NCI-H146 treated with DMSO at 0.1 percent for 48 hours (cell line): Measurements from ENCODE around the gene ENO4.

ENCODE experiments used
- DNase-seq: peaks from one replicate; lab custom pipeline; 2025; ENCODE audit not compliant: unreplicated experiment; lab: John Stamatoyannopoulos, UW

Gene ENO4, protein sequence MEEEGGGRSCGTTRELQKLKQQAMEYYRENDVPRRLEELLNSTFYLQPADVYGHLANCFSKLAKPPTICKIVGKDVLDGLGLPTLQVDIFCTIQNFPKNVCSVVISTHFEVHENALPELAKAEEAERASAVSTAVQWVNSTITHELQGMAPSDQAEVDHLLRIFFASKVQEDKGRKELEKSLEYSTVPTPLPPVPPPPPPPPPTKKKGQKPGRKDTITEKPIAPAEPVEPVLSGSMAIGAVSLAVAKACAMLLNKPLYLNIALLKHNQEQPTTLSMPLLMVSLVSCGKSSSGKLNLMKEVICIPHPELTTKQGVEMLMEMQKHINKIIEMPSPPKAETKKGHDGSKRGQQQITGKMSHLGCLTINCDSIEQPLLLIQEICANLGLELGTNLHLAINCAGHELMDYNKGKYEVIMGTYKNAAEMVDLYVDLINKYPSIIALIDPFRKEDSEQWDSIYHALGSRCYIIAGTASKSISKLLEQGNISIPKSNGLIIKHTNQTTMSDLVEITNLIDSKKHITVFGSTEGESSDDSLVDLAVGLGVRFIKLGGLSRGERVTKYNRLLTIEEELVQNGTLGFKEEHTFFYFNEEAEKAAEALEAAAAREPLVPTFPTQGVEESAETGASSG

GRCh38 chr10:116849248-116850057 lies at the start of gene ENO4:
Gene ENO4, plus strand, starts transcription at chr10:116849499. Its CDS starts 68 bp downstream, at chr10:116849567.
- DNase-seq, result peak; percentile 86

- no peak for DNase-seq
These were observed 48.9 kb upstream of the ENO4 start for GRCh38 chr10:116800286-116800929.

- no peak for DNase-seq
These were observed 47.6 kb upstream of the ENO4 start for GRCh38 chr10:116801658-116802057.

DNA sequence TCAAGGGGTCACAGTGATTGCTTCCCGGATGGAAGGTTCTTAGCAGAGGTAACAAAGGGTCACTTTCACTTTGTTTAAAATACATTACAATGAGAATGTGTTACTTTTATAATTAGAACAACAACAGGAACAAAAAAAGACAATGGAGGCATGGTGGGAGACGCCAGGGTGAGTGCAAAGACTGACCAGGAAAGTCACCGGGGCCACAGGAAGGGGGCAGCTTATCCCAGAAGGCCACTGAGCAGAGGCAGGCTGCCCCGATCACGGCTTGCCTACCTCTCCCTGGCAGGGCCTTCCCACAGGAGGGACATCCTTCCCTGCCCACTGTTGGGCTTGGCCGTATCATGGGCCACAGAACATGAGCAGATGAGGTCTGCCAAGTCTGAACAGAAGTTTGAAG lies 46.8 kb upstream of the ENO4 start:
- DNase-seq, result no peak

GRCh38 chr10:116802876-116803275 lies 46.4 kb upstream of the ENO4 start:
- DNase-seq, result no peak

DNA sequence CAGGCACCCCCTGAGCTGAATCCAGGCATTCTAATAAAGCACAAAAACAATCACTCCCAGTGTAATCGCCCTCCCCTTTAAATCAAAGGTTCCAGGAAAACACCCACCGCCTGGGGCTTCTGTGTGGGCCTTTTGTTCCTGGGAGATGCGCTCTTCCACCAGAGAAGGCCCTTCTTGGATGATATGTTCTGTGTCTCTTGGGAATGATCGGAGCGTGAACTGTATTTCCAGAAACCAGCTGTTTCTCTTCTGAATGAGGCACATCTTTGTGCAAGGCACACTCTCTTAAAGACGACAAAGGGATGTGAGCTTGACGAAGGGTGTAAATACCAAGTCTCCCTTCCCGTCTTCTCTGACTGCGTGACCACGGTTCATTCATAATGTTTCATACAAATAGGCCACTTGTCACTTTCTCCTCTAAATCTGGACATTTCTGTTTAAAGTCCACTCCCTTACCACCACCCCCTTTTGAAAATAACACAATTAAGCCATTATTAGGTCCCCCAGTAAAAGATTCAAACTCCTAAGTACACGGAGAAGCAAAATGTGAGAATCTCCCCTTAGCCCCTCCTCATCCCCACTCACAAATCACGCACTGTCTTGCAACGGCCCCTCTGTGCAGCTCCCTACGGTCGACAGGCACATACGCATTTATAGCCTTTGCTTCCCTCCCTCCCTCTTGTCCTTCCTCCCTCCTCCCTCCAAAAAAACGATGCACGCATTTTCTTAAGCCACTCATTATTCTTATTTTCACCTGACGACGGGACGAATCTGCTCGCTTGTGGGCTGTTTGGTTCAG lies 45.6 kb upstream of the ENO4 start:
- no peak for DNase-seq

DNA sequence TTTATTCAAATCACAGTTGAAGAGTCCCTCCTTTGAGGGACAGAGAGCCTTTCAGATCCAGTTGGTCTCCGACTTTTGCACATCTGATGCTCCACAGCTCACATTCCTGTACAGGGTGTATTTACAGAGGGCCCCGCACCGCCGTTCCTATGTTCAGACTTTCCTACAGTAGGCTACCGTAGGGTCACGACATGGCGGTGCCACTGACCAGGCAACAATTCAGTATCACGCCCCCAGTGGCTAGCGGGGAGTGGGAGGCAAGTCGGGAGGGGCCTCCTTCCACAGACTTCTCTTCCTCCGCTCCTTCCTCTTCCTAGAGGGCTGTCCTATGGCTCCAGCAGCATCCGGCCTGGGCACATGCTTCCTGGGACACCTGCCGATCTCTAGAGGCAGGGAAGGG lies 40.6 kb upstream of the ENO4 start:
- no peak for DNase-seq

- no peak for DNase-seq
These were observed 39.7 kb upstream of the ENO4 start for GRCh38 chr10:116809483-116810119.

GRCh38 chr10:116810120-116810500 lies 39.2 kb upstream of the ENO4 start:
- DNase-seq, result no peak

- DNase-seq, result no peak
These were observed 38.4 kb upstream of the ENO4 start for GRCh38 chr10:116810895-116811294.

- no peak for DNase-seq
These were observed 37.6 kb upstream of the ENO4 start for GRCh38 chr10:116811691-116812090.

- peak; percentile 10 for DNase-seq
These were observed 33.5 kb upstream of the ENO4 start for GRCh38 chr10:116815641-116816415.

- no peak for DNase-seq
These were observed 32.1 kb upstream of the ENO4 start for GRCh38 chr10:116817178-116817577.

DNA sequence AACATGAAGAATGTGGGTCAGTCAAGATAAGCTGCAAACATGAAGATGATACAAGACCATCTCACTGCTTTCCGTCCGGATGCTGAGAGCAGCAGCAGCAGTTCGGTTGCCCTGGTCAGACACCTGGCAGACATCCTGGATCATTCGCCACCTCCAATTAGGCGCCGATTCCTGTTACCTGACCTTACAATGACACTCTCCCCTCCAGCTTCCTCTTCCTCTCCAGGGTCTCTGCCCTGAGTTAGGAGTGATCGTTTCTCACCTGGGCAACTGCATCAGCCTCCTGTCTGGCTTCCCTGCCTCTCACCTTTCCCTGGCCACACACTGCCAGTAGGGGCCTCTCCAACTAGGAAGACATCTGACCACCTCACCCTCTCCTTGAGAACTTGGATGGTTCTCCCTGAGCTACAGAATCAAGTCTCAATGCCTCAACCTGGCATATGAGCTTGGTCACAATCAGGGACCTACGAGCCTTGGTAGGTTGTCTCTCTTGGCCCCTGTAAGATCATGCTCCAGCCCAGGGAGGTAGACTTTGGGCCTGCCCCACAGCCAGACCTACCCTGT lies 31.4 kb upstream of the ENO4 start:
- no peak for DNase-seq

- no peak for DNase-seq
These were observed 29.2 kb upstream of the ENO4 start for GRCh38 chr10:116819999-116820677.

- DNase-seq, result no peak
These were observed 23.4 kb upstream of the ENO4 start for GRCh38 chr10:116825901-116826300.

GRCh38 chr10:116826803-116827202 lies 22.5 kb upstream of the ENO4 start:
- DNase-seq, result no peak

DNA sequence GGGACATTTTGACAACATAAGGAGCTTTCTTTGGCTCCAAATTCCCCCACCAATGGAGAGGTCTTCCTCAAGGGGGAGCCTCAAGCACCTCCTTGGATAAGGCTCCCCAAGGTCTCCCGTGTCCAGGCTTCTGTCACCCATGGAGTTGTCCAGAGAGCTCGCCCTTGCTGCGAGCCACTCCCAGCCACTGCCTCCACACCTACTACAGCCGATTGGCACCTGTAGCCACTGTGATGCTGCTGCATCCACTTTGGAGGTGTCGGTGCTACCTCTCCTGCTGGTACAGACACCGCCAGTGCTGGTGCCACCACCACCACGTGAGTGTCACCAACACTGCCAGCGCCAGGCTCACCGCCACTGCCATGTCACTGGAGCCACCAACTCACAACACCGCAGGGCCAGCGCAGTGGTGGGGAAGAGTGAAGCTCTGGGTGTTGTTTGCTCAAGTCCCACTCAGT lies 22.1 kb upstream of the ENO4 start:
- DNase-seq, result no peak
